Gastrocnemius medialis (tissue), 4 donors: Measurements from ENCODE around the gene CYP26A1. TPM values are rescaled to one million over a fixed set of nuclear protein-coding genes. Genes with fewer than 3 reads are reported as not detected.

Experiments used
- ATAC-seq, 2 donors: fragments of 150-250 bp; one replicate each; pipeline ENCODE4 v1.9.1; 2016
- DNase-seq, 2 donors: peaks; one replicate each; pipeline ENCODE4 v3.0.0-alpha.2; 2019
- H3K27ac ChIP-seq, 4 donors: fragments of 200-600 bp; sonication (generic); 1 replicate in 1 of 4; 2 replicates in 3 of 4; pipeline ENCODE4 v1.5.1; 2016 to 2018; ENCODE audit warnings: mild to moderate bottlenecking in 2 of 4, moderate library complexity in 1 of 4
- H3K27me3 ChIP-seq, 3 donors: fragments of 200-600 bp; sonication (generic) in 2 of 3; 1 replicate in 1 of 3; 2 replicates in 2 of 3; pipeline versions ENCODE4 v1.5.1 to v1.6.0; 2016 to 2019; ENCODE audit warnings: mild to moderate bottlenecking in 1 of 3, moderate library complexity in 1 of 3
- H3K36me3 ChIP-seq, 2 donors: fragments of 200-600 bp; sonication (generic) in 1 of 2; one replicate each; pipeline ENCODE4 v1.5.1; 2017 to 2018
- H3K4me1 ChIP-seq, 2 donors: fragments of 200-600 bp; sonication (generic) in 1 of 2; one replicate each; pipeline ENCODE4 v1.5.1; 2016 to 2017; ENCODE audit warnings: mild to moderate bottlenecking in 2 of 2
- H3K4me3 ChIP-seq, 4 donors: fragments of 200-600 bp; sonication (generic) in 3 of 4; 1 replicate in 1 of 4; 2 replicates in 3 of 4; pipeline ENCODE4 v1.5.1; 2016 to 2019; ENCODE audit warnings: mild to moderate bottlenecking in 2 of 4
- H3K9me3 ChIP-seq, 3 donors: fragments of 200-600 bp; sonication (generic) in 2 of 3; 1 replicate in 1 of 3; 2 replicates in 2 of 3; pipeline ENCODE4 v1.5.1; 2016 to 2019
- CTCF ChIP-seq, 5 experiments: fragments of 450-650 bp in 3 of 5; fragments of 200-600 bp in 2 of 5; sonication (generic) in 2 of 5; IDR thresholded peaks in 4 of 5; conservative IDR thresholded peaks in 1 of 5; 1 replicate in 4 of 5; 2 replicates in 1 of 5; pipeline ENCODE4 v1.5.1; 2016 to 2019; ENCODE audit warnings: antibody characterized with exemption in 5 of 5, mild to moderate bottlenecking in 3 of 5, moderate library complexity in 3 of 5
- POLR2A ChIP-seq, 2 donors: fragments of 450-650 bp; IDR thresholded peaks; one replicate each; pipeline ENCODE4 v1.6.1; 2017; ENCODE audit warnings: antibody characterized with exemption in 2 of 2, mild to moderate bottlenecking in 2 of 2, moderate library complexity in 2 of 2
- in situ Hi-C, 4 donors: fragments of 200-750 bp; cut with MboI; loops; one replicate each; pipeline versions ENCODE4 v1.15.0 to v1.8.0; 2017; ENCODE audit warnings: low sequenced_read_pairs in 4 of 4
- intact Hi-C: fragments of 100-400 bp; cut with DNase I; formaldehyde crosslinking; loops from one replicate; pipeline ENCODE4 v1.15.1; 2023; ENCODE audit warnings: low total_unique reads
- total RNA-seq, 4 donors: library from RNA; depleted of rRNA; stranded (reverse); fragments of >200 nt; gene quantifications; one replicate each; pipeline versions ENCODE4 v1.1.0 to v1.2.3, GENCODE V29; 2016

CYP26A1 gene
- total RNA-seq, 4 donors from 2014 or later = not detected

DNA sequence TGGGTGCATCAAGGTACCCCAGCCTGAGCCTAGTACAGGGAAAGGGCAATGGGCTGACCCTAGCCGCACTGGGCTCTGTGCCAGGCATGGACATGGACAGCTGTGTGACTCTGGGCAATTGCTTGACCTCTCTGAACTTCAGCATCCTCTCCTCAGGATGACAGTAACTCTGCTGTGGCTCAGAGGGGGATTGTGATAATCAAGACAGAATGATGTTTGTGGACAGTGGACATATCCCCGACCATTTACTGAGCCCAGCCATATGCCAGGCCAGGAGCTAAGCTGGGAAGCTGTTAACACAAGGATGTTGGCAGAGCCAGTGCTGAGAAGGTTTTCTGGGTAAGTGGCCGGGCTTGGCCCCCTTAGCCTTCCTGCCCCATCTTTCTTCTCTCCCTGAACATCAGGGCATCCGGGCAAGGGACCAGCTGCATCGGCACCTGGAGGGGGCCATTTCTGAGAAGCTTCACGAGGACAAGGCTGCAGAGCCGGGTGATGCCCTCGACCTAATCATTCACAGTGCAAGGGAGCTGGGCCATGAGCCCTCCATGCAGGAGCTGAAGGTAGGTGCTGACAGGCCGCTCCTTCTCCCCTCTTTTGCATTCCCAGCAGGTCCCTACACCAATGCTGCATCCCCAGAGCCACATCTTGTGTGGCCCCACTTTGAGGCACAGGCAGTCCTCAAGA lies 9.6 kb upstream of the CYP26A1 start:
- DNase-seq (no peak), ATAC-seq (no peak)
- no peak overlapping the region for H3K27ac ChIP-seq
- H3K4me1 ChIP-seq = peaks cover 0 to 8% of the 10 kb centered on the region in 2 donors
- intact Hi-C loops (no loop called here), in situ Hi-C loops (no loop called here)
- no peak overlapping the region for H3K4me3 ChIP-seq
- peaks cover 0 to 5% of the 10 kb centered on the region in 2 donors for H3K36me3 ChIP-seq
- H3K27me3 ChIP-seq = peaks cover 28 to 37% (median 28%) of the 10 kb centered on the region in 3 donors
- H3K9me3 ChIP-seq = no peaks in the 10 kb centered on the region
- TF ChIP-seq CTCF (IDR thresholded peaks at IDR 0.05 in 4 of 5, conservative IDR thresholded peaks at IDR 0.05 in 1 of 5) = no peak
- TF ChIP-seq POLR2A (IDR thresholded peaks at IDR 0.05) = no peak

DNA sequence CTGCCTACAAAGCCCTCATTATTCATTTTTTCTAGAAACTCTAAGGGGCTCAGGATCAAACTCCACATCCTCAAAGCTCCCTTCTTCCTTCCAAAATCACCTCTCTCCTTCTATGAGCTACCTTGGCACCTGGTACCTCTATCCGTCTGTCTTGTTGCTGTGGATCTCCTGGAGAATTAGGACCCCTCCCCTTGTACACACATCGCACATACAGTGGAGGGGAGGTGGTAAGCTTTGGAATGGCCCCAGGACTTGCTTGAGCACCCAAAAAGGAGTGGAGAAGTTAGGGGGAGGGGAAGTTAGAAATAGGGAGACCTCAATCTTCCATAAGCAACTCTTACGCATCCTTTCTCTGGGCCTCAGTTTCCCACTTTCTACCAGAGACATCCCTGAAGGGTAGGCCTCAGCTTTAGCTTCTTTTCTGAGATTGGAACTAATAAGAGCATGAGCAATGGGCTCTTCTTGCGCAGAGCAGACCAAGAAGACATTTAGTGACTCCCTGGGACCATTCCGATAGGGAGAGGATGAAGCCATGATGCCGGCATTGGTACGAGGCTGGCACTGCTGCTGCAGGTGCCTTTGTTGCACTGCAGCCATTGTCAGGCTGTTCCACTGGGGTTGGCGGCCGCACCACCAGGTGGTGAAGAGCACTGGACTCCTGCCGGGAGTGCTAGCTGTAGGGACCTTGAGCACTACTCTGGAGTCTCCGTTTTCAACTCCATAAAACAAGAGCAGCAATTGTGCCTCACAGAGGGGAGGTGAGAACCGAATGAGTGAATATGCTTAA lies 8.6 kb upstream of the CYP26A1 start:
- Histone ChIP-seq H3K4me1 (peaks cover 0 to 8% of the 10 kb centered on the region in 2 donors), H3K27ac (no peak overlapping the region), H3K36me3 (no peaks in the 10 kb centered on the region), H3K9me3 (no peaks in the 10 kb centered on the region), H3K27me3 (peaks cover 32 to 42% (median 32%) of the 10 kb centered on the region in 3 donors), H3K4me3 (no peak overlapping the region)
- no peak for TF ChIP-seq CTCF (IDR thresholded peaks at IDR 0.05 in 4 of 5, conservative IDR thresholded peaks at IDR 0.05 in 1 of 5)
- no peak for TF ChIP-seq POLR2A (IDR thresholded peaks at IDR 0.05)
- in situ Hi-C loops = no loop called here
- ATAC-seq (no peak), DNase-seq (no peak)
- intact Hi-C loops = no loop called here

GRCh38 chr10:93065675-93066543 lies 7.8 kb upstream of the CYP26A1 start:
- Histone ChIP-seq H3K27ac (no peak overlapping the region), H3K36me3 (no peaks in the 10 kb centered on the region), H3K9me3 (no peaks in the 10 kb centered on the region), H3K27me3 (peaks cover 32 to 42% (median 33%) of the 10 kb centered on the region in 3 donors), H3K4me3 (no peak overlapping the region), H3K4me1 (peaks cover 0 to 8% of the 10 kb centered on the region in 2 donors)
- intact Hi-C loops (no loop called here), in situ Hi-C loops (no loop called here)
- ATAC-seq (no peak), DNase-seq (no peak)
- TF ChIP-seq POLR2A (IDR thresholded peaks at IDR 0.05) (no peak), CTCF (IDR thresholded peaks at IDR 0.05 in 4 of 5, conservative IDR thresholded peaks at IDR 0.05 in 1 of 5) (no peak)

- H3K4me3 ChIP-seq = no peak overlapping the region
- intact Hi-C loops = no loop called here
- peaks cover 32 to 42% (median 37%) of the 10 kb centered on the region in 3 donors for H3K27me3 ChIP-seq
- in situ Hi-C loops = no loop called here
- TF ChIP-seq POLR2A (IDR thresholded peaks at IDR 0.05) = no peak
- no peak for TF ChIP-seq CTCF (IDR thresholded peaks at IDR 0.05 in 4 of 5, conservative IDR thresholded peaks at IDR 0.05 in 1 of 5)
- no peaks in the 10 kb centered on the region for H3K9me3 ChIP-seq
- no peak for ATAC-seq
- H3K36me3 ChIP-seq = no peaks in the 10 kb centered on the region
- DNase-seq = no peak
- no peak overlapping the region for H3K27ac ChIP-seq
- H3K4me1 ChIP-seq = peaks cover 0 to 8% of the 10 kb centered on the region in 2 donors
These were observed 7.2 kb upstream of the CYP26A1 start for GRCh38 chr10:93066544-93066913.
